Epithelial cell of proximal tubule (primary cell): ENCODE results near the gene KIF1C. TPM values are rescaled to one million over a fixed set of nuclear protein-coding genes. Genes with fewer than 3 reads are reported as not detected.

Source experiments
- DNase-seq: peaks from one replicate; pipeline ENCODE4 v3.0.0-alpha.2; 2011; ENCODE audit warnings: low read depth
- H3K4me3 ChIP-seq: 2 replicates; pipeline ENCODE4 v1.5.1; 2011; ENCODE audit warnings: low read depth, mild to moderate bottlenecking, low read length
- total RNA-seq: library from RNA; depleted of rRNA; stranded (reverse); fragments of >200 nt; gene quantifications from 2 replicates; pipeline ENCODE4 v1.2.3, GENCODE V29; 2015
- TF ChIP-seq, protein P1 (sequence below): conservative IDR thresholded peaks from 2 replicates; pipeline ENCODE4 v1.5.1; 2012; ENCODE audit warnings: low read depth, mild to moderate bottlenecking, low read length

Gene KIF1C
- total RNA-seq, 1 donor from 2014 or later = 75.0 TPM

DNA sequence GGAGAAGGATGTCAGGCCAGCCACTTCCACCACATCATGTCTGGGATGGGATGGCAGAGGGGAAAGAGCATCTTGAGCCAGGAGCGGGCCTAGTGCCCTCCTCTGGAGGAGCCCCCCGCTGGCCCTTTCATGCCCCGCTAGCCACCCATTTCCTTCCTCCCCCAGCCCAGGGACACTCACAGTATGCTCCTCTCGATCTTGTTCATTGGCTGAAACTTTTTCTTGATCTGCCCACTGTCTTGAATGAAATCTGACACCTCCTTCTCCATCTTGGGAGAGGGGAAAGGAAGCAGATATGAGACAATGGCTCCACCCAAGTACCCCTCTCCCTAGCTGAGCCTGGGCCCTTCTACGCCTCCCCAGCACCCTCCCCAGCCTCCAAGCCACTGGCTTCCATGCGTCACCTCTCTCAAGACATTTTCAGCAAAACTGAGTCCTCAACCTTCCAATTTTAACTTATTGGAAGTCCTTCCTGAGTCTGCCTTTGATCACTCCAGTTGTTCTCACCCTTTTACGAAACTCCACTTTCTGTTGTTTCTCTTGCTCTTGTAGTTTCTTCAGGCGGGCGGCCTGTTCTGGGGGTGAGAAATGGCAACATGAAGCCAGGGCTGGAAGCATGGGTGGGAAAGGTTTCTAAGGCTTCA, 37.3 kb upstream of the KIF1C start:
- DNase-seq = no peak

DNA sequence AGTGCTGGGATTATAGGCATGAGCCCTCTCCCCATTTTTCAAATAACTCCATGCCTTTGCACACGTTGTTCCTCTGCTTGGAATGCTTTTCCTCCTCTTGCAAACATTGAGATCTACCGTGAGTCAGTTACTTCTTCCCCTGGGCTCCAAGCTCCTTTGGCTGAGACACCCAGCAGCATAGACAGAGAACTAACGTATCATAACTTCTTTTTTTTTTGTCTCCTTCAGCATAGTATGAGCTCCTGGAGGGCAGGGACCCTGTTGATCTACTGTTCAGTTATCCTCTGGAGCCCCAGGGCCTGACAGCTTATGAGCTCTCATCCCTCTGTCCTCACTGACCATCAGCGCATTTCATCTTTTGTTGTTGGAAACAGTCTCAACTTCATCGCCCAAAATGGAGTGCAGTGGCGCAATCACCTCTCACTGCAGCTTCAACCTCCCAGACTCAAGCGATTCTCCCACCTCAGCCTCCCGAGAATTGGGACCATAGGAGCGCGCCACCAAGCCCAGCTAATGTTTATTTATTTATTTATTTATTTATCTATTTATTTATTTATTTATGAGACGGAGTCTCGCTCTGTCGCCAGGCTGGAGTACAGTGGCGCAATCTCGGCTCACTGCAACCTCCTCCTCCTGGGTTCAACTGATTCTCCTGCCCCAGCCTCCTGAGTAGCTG, 32.3 kb upstream of the KIF1C start:
- DNase-seq = no peak
- TF ChIP-seq, protein P1, sequence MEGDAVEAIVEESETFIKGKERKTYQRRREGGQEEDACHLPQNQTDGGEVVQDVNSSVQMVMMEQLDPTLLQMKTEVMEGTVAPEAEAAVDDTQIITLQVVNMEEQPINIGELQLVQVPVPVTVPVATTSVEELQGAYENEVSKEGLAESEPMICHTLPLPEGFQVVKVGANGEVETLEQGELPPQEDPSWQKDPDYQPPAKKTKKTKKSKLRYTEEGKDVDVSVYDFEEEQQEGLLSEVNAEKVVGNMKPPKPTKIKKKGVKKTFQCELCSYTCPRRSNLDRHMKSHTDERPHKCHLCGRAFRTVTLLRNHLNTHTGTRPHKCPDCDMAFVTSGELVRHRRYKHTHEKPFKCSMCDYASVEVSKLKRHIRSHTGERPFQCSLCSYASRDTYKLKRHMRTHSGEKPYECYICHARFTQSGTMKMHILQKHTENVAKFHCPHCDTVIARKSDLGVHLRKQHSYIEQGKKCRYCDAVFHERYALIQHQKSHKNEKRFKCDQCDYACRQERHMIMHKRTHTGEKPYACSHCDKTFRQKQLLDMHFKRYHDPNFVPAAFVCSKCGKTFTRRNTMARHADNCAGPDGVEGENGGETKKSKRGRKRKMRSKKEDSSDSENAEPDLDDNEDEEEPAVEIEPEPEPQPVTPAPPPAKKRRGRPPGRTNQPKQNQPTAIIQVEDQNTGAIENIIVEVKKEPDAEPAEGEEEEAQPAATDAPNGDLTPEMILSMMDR = no peak
- no peak overlapping the region for H3K4me3 ChIP-seq

More for the DNA sequence above, 37.3 kb upstream of the KIF1C start:
- TF ChIP-seq, protein P1 = no peak
- H3K4me3 ChIP-seq = no peak overlapping the region

DNA sequence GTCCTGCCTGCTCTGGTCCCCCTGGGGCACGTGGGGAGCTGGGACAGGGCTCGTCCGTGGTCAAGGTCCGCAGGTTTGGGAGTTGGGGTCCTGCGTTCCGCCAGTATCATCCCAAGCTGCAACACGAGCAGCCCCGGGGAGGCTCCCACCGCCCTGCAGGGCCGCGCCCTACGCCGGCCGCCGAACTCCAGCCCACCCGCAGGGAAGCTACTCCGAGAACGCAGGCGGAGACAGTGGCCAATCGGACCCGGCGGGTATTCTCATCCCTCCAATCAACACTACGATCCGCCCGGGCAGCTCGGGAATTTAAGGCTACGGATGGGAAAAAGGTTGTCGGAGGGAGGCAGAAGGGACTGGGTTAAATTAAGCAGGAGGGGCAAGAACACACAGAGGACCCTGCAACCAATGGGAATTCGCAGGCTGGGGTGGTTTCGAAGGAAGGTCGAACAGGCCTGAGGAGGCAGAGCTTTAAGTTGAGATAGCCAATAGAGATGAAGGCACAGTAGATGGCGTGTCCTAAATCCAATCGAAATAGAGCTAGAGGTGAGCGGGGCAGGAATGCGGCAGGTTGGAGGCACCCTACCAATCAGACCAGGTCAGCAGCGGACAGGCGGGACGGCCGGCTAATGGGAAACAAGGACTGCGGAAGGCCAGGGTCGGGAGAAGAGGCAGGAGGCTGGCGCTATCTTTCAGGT, 30.8 kb upstream of the KIF1C start:
- peak overlapping the region; percentile 82 for H3K4me3 ChIP-seq
- TF ChIP-seq, protein P1 = no peak
- DNase-seq = peak; percentile 99

DNA sequence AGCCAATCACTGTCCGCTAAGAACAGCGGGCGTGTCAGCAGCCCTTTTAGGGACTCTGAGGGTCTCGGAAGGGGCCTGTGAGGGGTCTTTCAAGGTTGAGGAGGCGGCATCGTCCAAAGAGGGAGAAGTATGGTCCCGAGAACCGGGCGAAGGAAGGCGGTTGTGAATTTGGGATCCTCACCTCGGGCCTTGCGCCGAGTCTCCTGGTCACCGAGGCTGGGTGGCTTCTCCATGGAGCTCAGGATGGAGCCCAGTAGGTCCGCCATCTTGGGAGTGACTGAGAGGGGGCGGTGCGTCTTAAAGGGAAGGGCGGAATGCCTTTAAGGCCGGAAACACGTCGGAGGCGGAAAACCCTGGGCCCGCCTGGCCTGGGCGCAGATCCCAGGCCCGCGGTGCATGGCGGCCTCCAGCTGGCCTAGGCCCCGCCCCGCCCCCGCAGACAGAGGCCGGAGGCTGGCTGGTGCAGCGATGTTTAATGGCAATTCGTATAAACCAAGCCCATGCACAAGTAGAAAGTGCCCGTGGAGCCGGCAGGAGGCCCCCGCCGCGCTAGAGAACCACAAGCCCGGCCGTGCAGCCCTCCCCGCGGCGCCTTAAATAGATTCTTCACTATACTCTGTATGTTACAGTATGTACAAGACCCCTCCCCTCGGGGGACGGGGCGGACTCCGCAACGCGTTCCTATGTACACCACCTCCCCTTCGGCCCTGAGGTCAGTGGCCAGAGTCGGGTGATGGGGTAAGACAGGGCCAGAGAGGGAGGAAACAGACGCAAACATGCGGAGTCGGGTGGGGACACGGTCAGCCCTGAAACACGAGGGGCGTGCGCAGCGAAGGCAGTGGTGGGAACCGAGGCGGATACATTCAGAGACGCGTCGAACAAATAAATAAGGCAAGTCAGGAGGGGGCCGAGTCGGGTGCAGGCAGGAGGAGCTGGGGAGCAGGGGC, 29.9 kb upstream of the KIF1C start, which contains the start of gene SPAG7:
SPAG7 (minus strand) TSS at position 279 of the 947 bp plus-strand sequence; CDS start at position 266, 13 bp downstream.
- DNase-seq = peak; percentile 86
- peak within 1 kb of the TSS; percentile 82 for H3K4me3 ChIP-seq
- TF ChIP-seq, protein P1 = no peak

DNA sequence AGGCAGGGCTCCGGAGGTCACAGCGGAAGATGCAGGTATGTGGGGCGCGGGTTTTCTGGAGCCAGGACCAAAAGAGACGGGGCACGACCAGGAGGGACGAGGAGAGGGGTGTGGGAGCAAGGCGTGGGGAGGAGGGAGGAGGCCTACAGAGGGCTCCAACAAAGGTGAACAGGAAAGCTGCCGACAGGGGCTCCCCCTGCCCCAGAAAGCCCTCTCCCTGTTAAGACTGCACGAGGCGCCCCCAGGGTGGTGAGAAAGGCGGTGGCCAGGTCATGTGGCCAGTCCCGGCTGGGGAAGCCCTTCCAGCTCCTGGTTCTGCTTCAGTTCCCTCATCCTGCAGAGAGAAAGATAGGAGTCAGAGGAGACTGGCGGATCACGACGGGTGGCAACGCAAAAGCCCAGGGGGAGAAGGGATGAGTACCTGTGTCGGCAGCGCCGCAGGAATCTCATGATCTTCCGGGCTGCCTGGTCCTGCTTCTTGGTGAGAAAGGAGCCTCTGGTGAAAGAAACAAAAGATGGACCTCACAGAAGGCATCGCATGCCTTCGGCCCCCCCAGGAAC, 29.2 kb upstream of the KIF1C start:
- peak overlapping the region; percentile 82 for H3K4me3 ChIP-seq
- DNase-seq = peak; percentile 30
- TF ChIP-seq, protein P1 = no peak

DNA sequence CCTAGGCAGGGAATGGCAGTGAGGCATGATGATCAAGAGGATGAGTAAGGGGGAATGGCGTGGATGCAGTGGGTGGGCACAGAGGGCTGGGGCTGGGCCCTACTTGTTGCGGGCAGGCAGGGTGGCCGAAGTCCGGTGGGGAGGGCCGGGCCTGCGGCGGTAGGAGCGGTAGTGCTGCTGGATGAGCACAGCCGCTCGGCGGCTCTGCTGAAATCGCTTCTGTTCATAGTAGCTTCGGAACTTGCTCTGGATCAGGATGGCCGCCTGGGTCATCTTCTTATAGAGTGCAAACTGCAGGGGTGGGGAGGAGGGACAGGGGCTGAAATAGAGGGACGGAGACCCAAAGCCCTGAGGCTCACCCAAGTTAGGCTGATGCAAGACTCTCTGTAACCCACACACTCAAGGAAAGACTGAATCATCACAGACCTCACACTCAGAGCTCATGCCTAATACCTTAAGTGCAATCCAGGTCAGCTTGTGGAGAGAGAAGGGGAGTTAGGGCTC, 28.7 kb upstream of the KIF1C start:
- TF ChIP-seq, protein P1 = no peak
- H3K4me3 ChIP-seq = peak overlapping the region; percentile 82
- DNase-seq = peak; percentile 87
